Ishikawa (cell line): Measurements from ENCODE around the gene RIN3.

ENCODE experiments used
- CEBPB ChIP-seq: IDR thresholded peaks from 2 replicates; pipeline ENCODE4 v1.6.1; 2012
- CREB1 ChIP-seq: IDR thresholded peaks from 2 replicates; pipeline ENCODE4 v1.6.1; 2012; ENCODE audit warnings: low read depth
- EGR1 ChIP-seq: IDR thresholded peaks from 2 replicates; pipeline ENCODE4 v1.6.1; 2012
- EP300 ChIP-seq: IDR thresholded peaks from 2 replicates; pipeline ENCODE4 v1.6.1; 2012; ENCODE audit warnings: borderline replicate concordance
- FOXM1 ChIP-seq: IDR thresholded peaks from 2 replicates; pipeline ENCODE4 v1.6.1; 2012; ENCODE audit warnings: low read depth, borderline replicate concordance
- NFIC ChIP-seq: IDR thresholded peaks from 2 replicates; pipeline ENCODE4 v1.6.1; 2012
- RAD21 ChIP-seq: IDR thresholded peaks from 2 replicates; pipeline ENCODE4 v1.6.1; 2012; ENCODE audit warnings: low read depth
- TAF1 ChIP-seq: IDR thresholded peaks from 2 replicates; pipeline ENCODE4 v1.6.1; 2012; ENCODE audit warnings: low read depth, mild to moderate bottlenecking
- TCF12 ChIP-seq: IDR thresholded peaks from 2 replicates; pipeline ENCODE4 v1.6.1; 2012; ENCODE audit warnings: low read depth
- TEAD4 ChIP-seq: IDR thresholded peaks from 2 replicates; pipeline ENCODE4 v1.6.1; 2012
- USF1 ChIP-seq: IDR thresholded peaks from 2 replicates; pipeline ENCODE4 v1.6.1; 2012
- YY1 ChIP-seq: IDR thresholded peaks from 2 replicates; pipeline ENCODE4 v1.6.1; 2012; ENCODE audit warnings: low read depth
- ZBTB7A ChIP-seq: IDR thresholded peaks from 2 replicates; pipeline ENCODE4 v1.6.1; 2012; ENCODE audit warnings: low read depth
- TF ChIP-seq, protein P1 (sequence below): IDR thresholded peaks from 2 replicates; pipeline ENCODE4 v1.6.1; 2012; ENCODE audit warnings: low read depth, mild to moderate bottlenecking
- TF ChIP-seq, protein P2 (sequence below): IDR thresholded peaks from 2 replicates; pipeline ENCODE4 v1.6.1; 2012

Gene RIN3

DNA sequence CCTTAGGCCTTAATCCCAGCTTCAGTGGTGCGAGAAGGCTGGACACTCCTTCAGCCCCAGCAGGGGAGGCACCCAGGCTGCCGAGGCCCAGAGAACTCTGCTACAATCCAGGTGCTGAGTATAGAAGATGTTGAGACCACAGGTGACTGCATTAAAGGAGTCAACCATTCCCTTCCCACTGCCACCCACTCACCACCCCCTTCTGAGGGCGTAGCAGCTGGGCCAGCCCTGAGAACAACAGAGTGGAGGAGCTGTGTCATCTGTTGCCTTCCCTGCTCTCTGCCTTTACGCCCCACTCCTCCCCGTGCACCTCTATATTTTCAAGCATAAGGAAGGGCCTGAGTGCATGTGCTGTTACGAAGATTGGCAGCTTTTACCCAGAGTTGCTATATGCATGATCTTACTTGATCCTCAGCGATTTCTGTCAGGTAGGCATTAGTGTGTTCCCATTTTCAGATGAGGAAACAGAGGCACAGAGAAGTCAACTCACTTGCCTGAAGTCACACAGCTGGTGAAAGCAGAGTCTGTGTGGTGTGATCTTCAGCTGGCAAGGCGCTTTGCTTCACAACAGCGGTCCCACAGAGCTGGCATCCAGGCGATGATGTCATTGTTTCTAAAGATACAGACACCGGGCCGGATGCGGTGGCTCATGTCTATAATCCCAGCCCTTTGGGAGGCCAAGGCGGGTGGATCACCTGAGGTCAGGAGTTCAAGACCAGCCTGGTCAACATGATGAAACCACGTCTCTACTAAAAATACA is 46.7 kb downstream of the RIN3 start:
- TF ChIP-seq TEAD4 (no peak), CREB1 (no peak), RAD21 (no peak), ZBTB7A (no peak), FOXM1 (no peak), EGR1 (no peak)

- TF ChIP-seq, protein P1, sequence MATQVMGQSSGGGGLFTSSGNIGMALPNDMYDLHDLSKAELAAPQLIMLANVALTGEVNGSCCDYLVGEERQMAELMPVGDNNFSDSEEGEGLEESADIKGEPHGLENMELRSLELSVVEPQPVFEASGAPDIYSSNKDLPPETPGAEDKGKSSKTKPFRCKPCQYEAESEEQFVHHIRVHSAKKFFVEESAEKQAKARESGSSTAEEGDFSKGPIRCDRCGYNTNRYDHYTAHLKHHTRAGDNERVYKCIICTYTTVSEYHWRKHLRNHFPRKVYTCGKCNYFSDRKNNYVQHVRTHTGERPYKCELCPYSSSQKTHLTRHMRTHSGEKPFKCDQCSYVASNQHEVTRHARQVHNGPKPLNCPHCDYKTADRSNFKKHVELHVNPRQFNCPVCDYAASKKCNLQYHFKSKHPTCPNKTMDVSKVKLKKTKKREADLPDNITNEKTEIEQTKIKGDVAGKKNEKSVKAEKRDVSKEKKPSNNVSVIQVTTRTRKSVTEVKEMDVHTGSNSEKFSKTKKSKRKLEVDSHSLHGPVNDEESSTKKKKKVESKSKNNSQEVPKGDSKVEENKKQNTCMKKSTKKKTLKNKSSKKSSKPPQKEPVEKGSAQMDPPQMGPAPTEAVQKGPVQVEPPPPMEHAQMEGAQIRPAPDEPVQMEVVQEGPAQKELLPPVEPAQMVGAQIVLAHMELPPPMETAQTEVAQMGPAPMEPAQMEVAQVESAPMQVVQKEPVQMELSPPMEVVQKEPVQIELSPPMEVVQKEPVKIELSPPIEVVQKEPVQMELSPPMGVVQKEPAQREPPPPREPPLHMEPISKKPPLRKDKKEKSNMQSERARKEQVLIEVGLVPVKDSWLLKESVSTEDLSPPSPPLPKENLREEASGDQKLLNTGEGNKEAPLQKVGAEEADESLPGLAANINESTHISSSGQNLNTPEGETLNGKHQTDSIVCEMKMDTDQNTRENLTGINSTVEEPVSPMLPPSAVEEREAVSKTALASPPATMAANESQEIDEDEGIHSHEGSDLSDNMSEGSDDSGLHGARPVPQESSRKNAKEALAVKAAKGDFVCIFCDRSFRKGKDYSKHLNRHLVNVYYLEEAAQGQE = no peak
- TF ChIP-seq NFIC (no peak), CEBPB (no peak), TCF12 (no peak), FOXM1 (no peak), CREB1 (no peak), YY1 (no peak), EGR1 (no peak), EP300 (no peak), RAD21 (no peak), USF1 (no peak), TEAD4 (no peak), TAF1 (no peak), ZBTB7A (no peak)
- TF ChIP-seq, protein P2, sequence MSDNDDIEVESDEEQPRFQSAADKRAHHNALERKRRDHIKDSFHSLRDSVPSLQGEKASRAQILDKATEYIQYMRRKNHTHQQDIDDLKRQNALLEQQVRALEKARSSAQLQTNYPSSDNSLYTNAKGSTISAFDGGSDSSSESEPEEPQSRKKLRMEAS = no peak
Measured at GRCh38 chr14:92561906-92562479, 48.4 kb downstream of the RIN3 start.

GRCh38 chr14:92563359-92563758 is 49.8 kb downstream of the RIN3 start:
- TF ChIP-seq CEBPB = no peak
- TF ChIP-seq, protein P1 = no peak
- no peak for TF ChIP-seq EP300
- no peak for TF ChIP-seq TAF1
- TF ChIP-seq CREB1 = no peak
- no peak for TF ChIP-seq USF1

DNA sequence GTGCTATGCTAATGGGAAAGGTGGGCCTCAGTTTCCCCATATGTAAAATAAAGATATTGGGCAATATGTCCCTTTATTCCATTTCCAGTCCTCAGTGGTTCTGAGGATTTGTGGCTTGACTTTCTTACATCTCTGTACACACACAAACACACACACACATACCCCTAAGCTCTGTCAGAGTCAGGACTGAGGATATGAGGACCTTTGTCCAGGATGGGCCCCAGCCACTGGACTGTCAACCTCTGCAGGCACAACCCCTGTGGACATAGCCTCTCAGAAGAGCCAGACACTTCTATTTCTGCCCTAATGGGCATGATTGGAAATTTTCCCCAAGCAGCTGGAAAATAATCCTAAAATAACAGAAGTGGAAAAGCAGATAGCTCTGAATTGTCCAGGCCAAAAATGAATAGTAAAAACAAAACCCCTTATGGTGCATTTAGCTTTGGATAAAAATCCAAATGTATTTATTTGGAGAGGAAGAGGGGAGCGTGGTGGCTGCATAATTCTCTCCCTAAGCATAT is 50.2 kb downstream of the RIN3 start:
- TF ChIP-seq CEBPB (no peak), FOXM1 (no peak), TCF12 (no peak), EGR1 (no peak), NFIC (no peak), YY1 (no peak), TEAD4 (no peak), RAD21 (no peak), EP300 (no peak)
- TF ChIP-seq, protein P2 = no peak
- TF ChIP-seq, protein P1 = no peak
